ENCODE data around the gene ARHGEF19.
A peak's percentile ranks its signal among the peaks of the same experiment; 100 is the strongest.
"Not testable (repeated sequence)": the region's sequence is repeated elsewhere in the genome, so short reads cannot be mapped to it uniquely, and the experiment has no call there.

Gene ARHGEF19

DNA sequence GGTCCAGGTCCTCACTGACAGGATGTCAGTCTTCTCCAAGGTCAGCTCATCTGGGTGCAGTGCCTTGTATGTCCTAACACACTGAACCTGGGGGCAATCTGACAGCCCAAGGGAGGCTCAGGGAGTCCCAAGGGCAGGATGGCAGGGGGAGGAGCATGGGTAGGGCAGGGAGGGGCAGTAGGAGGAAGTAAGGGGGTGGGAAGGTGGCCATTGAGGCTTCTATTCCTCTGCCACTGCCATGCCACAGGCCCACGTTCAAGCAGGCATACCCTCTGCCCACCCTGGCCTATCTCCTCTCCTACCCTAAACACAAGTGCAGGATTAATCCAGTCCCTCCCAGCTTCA, 13.3 kb downstream of the ARHGEF19 start:
- H3K4me3 ChIP-seq (ENCODE audit: low read depth, low read length): no peak overlapping the region
- no peak for DNase-seq (ENCODE audit: low read depth)
- TF ChIP-seq, protein P1, sequence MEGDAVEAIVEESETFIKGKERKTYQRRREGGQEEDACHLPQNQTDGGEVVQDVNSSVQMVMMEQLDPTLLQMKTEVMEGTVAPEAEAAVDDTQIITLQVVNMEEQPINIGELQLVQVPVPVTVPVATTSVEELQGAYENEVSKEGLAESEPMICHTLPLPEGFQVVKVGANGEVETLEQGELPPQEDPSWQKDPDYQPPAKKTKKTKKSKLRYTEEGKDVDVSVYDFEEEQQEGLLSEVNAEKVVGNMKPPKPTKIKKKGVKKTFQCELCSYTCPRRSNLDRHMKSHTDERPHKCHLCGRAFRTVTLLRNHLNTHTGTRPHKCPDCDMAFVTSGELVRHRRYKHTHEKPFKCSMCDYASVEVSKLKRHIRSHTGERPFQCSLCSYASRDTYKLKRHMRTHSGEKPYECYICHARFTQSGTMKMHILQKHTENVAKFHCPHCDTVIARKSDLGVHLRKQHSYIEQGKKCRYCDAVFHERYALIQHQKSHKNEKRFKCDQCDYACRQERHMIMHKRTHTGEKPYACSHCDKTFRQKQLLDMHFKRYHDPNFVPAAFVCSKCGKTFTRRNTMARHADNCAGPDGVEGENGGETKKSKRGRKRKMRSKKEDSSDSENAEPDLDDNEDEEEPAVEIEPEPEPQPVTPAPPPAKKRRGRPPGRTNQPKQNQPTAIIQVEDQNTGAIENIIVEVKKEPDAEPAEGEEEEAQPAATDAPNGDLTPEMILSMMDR (IDR thresholded peaks at IDR 0.05; ENCODE audit: low read depth, low read length): no peak
- TF ChIP-seq POLR2A (IDR thresholded peaks at IDR 0.05; ENCODE audit: extremely low read depth, insufficient read length): no peak
- no peak for TF ChIP-seq MYC (IDR thresholded peaks at IDR 0.05; ENCODE audit: low read depth, low read length)
- TF ChIP-seq, protein P2, sequence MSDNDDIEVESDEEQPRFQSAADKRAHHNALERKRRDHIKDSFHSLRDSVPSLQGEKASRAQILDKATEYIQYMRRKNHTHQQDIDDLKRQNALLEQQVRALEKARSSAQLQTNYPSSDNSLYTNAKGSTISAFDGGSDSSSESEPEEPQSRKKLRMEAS (IDR thresholded peaks at IDR 0.05; ENCODE audit: low read depth, low read length): no peak

DNA sequence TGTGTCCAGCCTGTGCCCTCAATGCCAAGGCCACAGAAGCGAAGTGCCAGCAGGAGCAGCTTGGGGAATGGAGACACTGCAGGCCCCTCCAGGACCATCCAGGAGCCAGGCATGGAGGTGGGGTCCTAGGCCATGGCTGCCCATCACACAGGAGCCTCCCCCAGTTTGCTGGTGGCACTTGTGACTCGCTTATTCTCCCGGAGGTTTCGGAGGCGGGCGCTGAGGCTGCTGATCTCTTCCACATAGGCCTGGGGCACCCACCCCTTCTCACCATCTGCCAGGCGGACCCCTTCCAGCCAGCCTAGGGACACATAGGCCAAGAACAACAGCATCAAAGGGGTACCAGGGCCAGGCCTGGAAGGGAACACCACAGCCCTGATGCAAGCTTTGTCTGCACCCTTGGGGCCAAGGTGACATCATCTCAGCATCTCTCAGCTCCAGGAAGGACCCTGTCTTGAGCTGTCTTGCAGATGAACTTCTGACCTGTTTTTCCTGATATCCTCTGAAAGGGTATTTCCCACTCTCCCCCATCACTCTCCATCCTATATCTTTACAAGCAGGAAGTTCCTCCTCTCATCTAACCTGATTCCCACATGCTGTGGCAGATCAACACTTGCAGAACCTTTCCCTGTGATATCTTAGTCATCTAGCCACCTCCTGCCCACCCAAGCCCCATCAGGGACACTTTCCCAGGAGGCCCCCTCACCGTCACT, 13.9 kb downstream of the ARHGEF19 start:
- no peak overlapping the region for H3K4me3 ChIP-seq (ENCODE audit: low read depth, low read length)
- DNase-seq (ENCODE audit: low read depth): no peak
- TF ChIP-seq, protein P1 (IDR thresholded peaks at IDR 0.05; ENCODE audit: low read depth, low read length): no peak
- TF ChIP-seq POLR2A (IDR thresholded peaks at IDR 0.05; ENCODE audit: extremely low read depth, insufficient read length) (no peak), MYC (IDR thresholded peaks at IDR 0.05; ENCODE audit: low read depth, low read length) (no peak)
- TF ChIP-seq, protein P2 (IDR thresholded peaks at IDR 0.05; ENCODE audit: low read depth, low read length): no peak

DNA sequence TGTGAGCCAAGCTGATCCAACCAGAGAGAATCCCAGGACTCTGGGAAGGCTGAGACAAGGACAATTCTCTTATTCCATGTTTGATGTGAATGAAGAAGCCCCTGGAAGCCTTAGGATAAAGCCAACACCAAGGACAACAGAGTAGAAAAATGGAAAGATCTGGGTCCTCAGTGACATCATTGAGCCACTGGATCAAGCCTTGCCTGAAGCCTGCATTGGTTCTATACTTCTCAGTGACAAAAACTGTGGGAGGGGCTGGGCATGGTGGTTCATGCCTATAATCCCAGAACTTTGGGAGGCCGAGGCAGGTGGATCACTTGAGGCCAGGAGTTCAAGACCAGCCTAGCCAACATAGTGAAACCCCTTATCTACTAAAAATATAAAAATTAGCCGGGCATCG, 15.6 kb downstream of the ARHGEF19 start:
- DNase-seq (ENCODE audit: low read depth): no peak
- no peak overlapping the region for H3K4me3 ChIP-seq (ENCODE audit: low read depth, low read length)
- TF ChIP-seq MYC (IDR thresholded peaks at IDR 0.05; ENCODE audit: low read depth, low read length) (no peak), POLR2A (IDR thresholded peaks at IDR 0.05; ENCODE audit: extremely low read depth, insufficient read length) (no peak)
- TF ChIP-seq, protein P2 (IDR thresholded peaks at IDR 0.05; ENCODE audit: low read depth, low read length): no peak
- TF ChIP-seq, protein P1 (IDR thresholded peaks at IDR 0.05; ENCODE audit: low read depth, low read length): no peak

DNA sequence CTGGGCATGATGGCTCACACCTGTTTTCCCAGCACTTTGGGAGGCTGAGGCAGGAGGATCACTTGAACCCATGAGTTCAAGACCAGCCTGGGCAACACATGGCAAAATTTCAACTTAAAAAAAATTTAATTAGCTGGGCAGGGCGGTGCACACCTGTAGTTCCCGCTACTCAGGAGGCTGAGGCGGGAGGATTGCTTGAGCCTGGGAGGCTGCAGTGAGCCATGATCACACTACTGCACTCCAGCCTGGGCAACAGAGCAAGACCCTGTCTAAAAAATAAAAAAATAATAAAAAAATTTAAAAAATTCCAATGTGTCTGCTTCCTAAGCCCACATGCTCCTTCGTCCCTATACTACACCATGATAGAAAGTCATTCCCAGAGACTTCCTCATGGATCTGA, 16.3 kb downstream of the ARHGEF19 start:
- not testable (repeated sequence) for H3K4me3 ChIP-seq (ENCODE audit: low read depth, low read length); DNase-seq (ENCODE audit: low read depth)

DNA sequence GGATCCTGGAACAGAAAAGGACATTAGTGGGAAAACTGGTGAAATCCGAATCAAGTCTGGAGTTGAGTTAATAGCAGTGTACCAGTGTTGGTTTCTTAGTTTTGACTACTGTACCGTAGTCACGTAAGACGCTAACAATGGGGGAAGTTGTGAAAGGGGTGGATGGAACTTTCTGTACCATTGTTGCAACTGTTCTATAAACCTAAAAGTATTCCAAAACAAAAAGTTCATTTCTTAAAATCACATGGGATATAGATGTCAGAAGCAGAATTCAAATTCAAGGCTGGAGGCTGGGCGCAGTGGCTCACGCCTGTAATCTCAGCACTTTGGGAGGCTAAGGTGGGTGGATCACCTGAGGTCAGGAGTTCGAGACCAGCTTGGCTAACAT, 16.9 kb downstream of the ARHGEF19 start:
- no peak overlapping the region for H3K4me3 ChIP-seq (ENCODE audit: low read depth, low read length)
- TF ChIP-seq, protein P2 (IDR thresholded peaks at IDR 0.05; ENCODE audit: low read depth, low read length): no peak
- no peak for TF ChIP-seq MYC (IDR thresholded peaks at IDR 0.05; ENCODE audit: low read depth, low read length)
- TF ChIP-seq, protein P1 (IDR thresholded peaks at IDR 0.05; ENCODE audit: low read depth, low read length): no peak
- no peak for TF ChIP-seq POLR2A (IDR thresholded peaks at IDR 0.05; ENCODE audit: extremely low read depth, insufficient read length)
- no peak for DNase-seq (ENCODE audit: low read depth)

DNA sequence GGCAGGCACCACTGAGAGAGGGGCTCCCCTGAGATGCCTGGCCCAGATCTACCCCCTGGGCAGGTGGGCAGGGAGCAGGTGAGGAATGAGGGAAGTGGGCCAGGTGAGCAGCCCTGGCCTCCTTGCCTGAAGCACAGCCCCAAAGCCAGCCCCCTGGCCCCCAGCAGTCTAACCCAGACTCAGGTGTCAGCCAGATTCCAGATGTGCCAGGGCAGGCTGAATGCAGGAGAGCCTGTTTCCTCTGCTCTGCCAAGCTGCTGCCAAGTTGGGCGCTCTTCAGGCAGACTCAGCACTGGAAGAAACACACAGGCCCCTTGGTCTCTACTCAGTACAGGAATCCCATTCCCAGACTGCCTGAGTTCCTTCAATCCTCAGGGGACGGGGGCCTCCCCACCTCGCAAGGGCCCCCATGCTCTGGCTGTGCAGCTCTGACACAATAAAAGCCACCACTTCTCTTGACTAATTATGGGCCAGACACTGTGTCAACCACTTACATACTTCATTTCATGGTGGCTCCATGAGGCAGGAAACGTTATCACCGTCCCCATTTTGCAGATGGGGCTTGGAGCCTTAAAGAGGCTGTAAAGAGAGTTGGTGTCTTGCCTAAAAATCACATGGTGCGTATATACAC, 20.4 kb downstream of the ARHGEF19 start:
- H3K4me3 ChIP-seq (ENCODE audit: low read depth, low read length): no peak overlapping the region
- peak; percentile 77 for DNase-seq (ENCODE audit: low read depth)
- TF ChIP-seq MYC (IDR thresholded peaks at IDR 0.05; ENCODE audit: low read depth, low read length) (no peak), POLR2A (IDR thresholded peaks at IDR 0.05; ENCODE audit: extremely low read depth, insufficient read length) (no peak)
- TF ChIP-seq, protein P2 (IDR thresholded peaks at IDR 0.05; ENCODE audit: low read depth, low read length): 0 out of 2 replicates have a peak, but pooled peaks have one; percentile 4
- TF ChIP-seq, protein P1 (IDR thresholded peaks at IDR 0.05; ENCODE audit: low read depth, low read length): no peak
